H9 (cell line): ENCODE results near the gene ARF1. TPM values are rescaled to one million over a fixed set of nuclear protein-coding genes. Genes with fewer than 3 reads are reported as not detected.
A peak's percentile ranks its signal among the peaks of the same experiment; 100 is the strongest.

ENCODE experiments used
- DNase-seq: peaks from one replicate; pipeline ENCODE4 v3.0.0-alpha.2; 2017
- H2AFZ ChIP-seq: one replicate; pipeline ENCODE4 v1.6.1; 2013; ENCODE audit warnings: mild to moderate bottlenecking, low read length, control low read depth, moderate library complexity
- H2AK5ac ChIP-seq: 2 replicates; pipeline ENCODE4 v1.6.1; 2013; ENCODE audit warnings: low read length, control low read depth, mixed read lengths; ENCODE audit not compliant: insufficient read length
- H2BK120ac ChIP-seq: one replicate; pipeline ENCODE4 v1.6.1; 2013; ENCODE audit warnings: low read depth, mild to moderate bottlenecking, low read length, control low read depth, inconsistent platforms; ENCODE audit not compliant: poor library complexity, severe bottlenecking
- H2BK12ac ChIP-seq: 2 replicates; pipeline ENCODE4 v1.6.1; 2013; ENCODE audit warnings: low read length, control low read depth, mixed read lengths, low read depth; ENCODE audit not compliant: insufficient read length
- H2BK15ac ChIP-seq: 2 replicates; pipeline ENCODE4 v1.6.1; 2013; ENCODE audit warnings: low read depth, low read length, control low read depth
- H2BK20ac ChIP-seq: one replicate; pipeline ENCODE4 v1.6.1; 2013; ENCODE audit warnings: low read depth, mild to moderate bottlenecking, low read length, control low read depth, inconsistent platforms; ENCODE audit not compliant: poor library complexity, severe bottlenecking
- H2BK5ac ChIP-seq: 2 replicates; pipeline ENCODE4 v1.6.1; 2013; ENCODE audit warnings: low read length, control low read depth, mixed read lengths; ENCODE audit not compliant: insufficient read length
- H3K14ac ChIP-seq: 2 replicates; pipeline ENCODE4 v1.6.1; 2013; ENCODE audit warnings: low read length, control low read depth; ENCODE audit not compliant: insufficient read depth
- H3K18ac ChIP-seq: 2 replicates; pipeline ENCODE4 v1.6.1; 2013; ENCODE audit warnings: low read depth, mild to moderate bottlenecking, mixed read lengths, low read length, control low read depth; ENCODE audit not compliant: insufficient read length
- H3K23ac ChIP-seq: 2 replicates; pipeline ENCODE4 v1.6.1; 2013; ENCODE audit warnings: low read length, control low read depth, mixed read lengths, low read depth; ENCODE audit not compliant: insufficient read length
- H3K23me2 ChIP-seq: 2 replicates; pipeline ENCODE4 v1.6.1; 2013; ENCODE audit warnings: low read depth, mild to moderate bottlenecking, mixed read lengths, low read length, control low read depth; ENCODE audit not compliant: insufficient read length, poor library complexity, severe bottlenecking
- H3K27ac ChIP-seq: 2 replicates; pipeline ENCODE4 v1.5.1; 2013; ENCODE audit warnings: low read length, control low read depth, mixed read lengths, low read depth; ENCODE audit not compliant: insufficient read length
- H3K27me3 ChIP-seq: 2 replicates; pipeline ENCODE4 v1.6.1; 2013; ENCODE audit warnings: low read length, control low read depth, inconsistent platforms; ENCODE audit not compliant: insufficient read depth
- H3K4ac ChIP-seq: 2 replicates; pipeline ENCODE4 v1.6.1; 2013; ENCODE audit warnings: low read depth, mild to moderate bottlenecking, control low read depth, inconsistent platforms, low read length, moderate library complexity
- H3K4me1 ChIP-seq: 2 replicates; pipeline ENCODE4 v1.6.1; 2013; ENCODE audit warnings: low read length, control low read depth, inconsistent platforms; ENCODE audit not compliant: insufficient read depth
- H3K4me2 ChIP-seq: 2 replicates; pipeline ENCODE4 v1.6.1; 2013; ENCODE audit warnings: low read length, control low read depth, mixed read lengths; ENCODE audit not compliant: insufficient read length, insufficient read depth
- H3K56ac ChIP-seq: 2 replicates; pipeline ENCODE4 v1.6.1; 2013; ENCODE audit warnings: low read depth, mild to moderate bottlenecking, mixed read lengths, low read length, control low read depth; ENCODE audit not compliant: insufficient read length
- H3K79me1 ChIP-seq: 2 replicates; pipeline ENCODE4 v1.6.1; 2013; ENCODE audit warnings: low read depth, mild to moderate bottlenecking, moderate library complexity, low read length, control low read depth, inconsistent platforms; ENCODE audit not compliant: insufficient read depth, poor library complexity, severe bottlenecking
- H3K79me2 ChIP-seq: 2 replicates; pipeline ENCODE4 v1.6.1; 2013; ENCODE audit warnings: low read length, control low read depth, inconsistent platforms; ENCODE audit not compliant: insufficient read depth
- H3K9ac ChIP-seq: 2 replicates; pipeline ENCODE4 v1.6.1; 2013; ENCODE audit warnings: low read length, control low read depth, mixed read lengths; ENCODE audit not compliant: insufficient read length; ENCODE audit errors: extremely low read depth
- H3K9me3 ChIP-seq: one replicate; pipeline ENCODE4 v1.6.1; 2013; ENCODE audit warnings: low read depth, low read length, inconsistent platforms; ENCODE audit not compliant: control insufficient read depth
- H3T11ph ChIP-seq: one replicate; pipeline ENCODE4 v1.6.1; 2013; ENCODE audit warnings: mild to moderate bottlenecking, low read length, control low read depth, inconsistent platforms
- H4K20me1 ChIP-seq: one replicate; pipeline ENCODE4 v1.6.1; 2013; ENCODE audit not compliant: control insufficient read depth, insufficient read length, insufficient read depth
- H4K5ac ChIP-seq: 2 replicates; pipeline ENCODE4 v1.6.1; 2013; ENCODE audit warnings: low read depth, mild to moderate bottlenecking, mixed read lengths, low read length, control low read depth; ENCODE audit not compliant: insufficient read length
- H4K8ac ChIP-seq: replicated peaks from 2 replicates; pipeline ENCODE4 v1.6.1; 2013; ENCODE audit warnings: low read length, control low read depth, mixed read lengths, low read depth; ENCODE audit not compliant: insufficient read length
- H4K91ac ChIP-seq: 2 replicates; pipeline ENCODE4 v1.6.1; 2013; ENCODE audit warnings: low read depth, mild to moderate bottlenecking, moderate library complexity, mixed read lengths, low read length, control low read depth; ENCODE audit not compliant: insufficient read length
- H3K27ac Mint-ChIP-seq, 3 experiments: 2 replicates in 2 of 3; 3 replicates in 1 of 3; pipeline ENCODE4 v1.8.0; 2020 to 2021; ENCODE audit warnings: mixed read lengths in 3 of 3, mild to moderate bottlenecking in 1 of 3, moderate library complexity in 1 of 3
- H3K27me3 Mint-ChIP-seq: 2 replicates; pipeline ENCODE4 v1.8.0; 2021; ENCODE audit warnings: low read depth, mild to moderate bottlenecking, moderate library complexity, mixed read lengths
- H3K36me3 Mint-ChIP-seq, 3 experiments: 2 replicates in 2 of 3; 3 replicates in 1 of 3; pipeline ENCODE4 v1.8.0; 2020 to 2021; ENCODE audit warnings: low read depth in 3 of 3, mixed read lengths in 3 of 3; ENCODE audit not compliant: insufficient read depth in 1 of 3
- H3K4me1 Mint-ChIP-seq, 2 experiments: 2 replicates each; pipeline ENCODE4 v1.8.0; 2020; ENCODE audit warnings: mixed read lengths in 2 of 2
- H3K4me3 Mint-ChIP-seq, 2 experiments: 2 replicates in 1 of 2; 3 replicates in 1 of 2; pipeline ENCODE4 v1.8.0; 2020 to 2021; ENCODE audit warnings: mild to moderate bottlenecking in 2 of 2, mixed read lengths in 2 of 2, moderate library complexity in 1 of 2
- H3K9me3 Mint-ChIP-seq, 2 experiments: 2 replicates in 1 of 2; 3 replicates in 1 of 2; pipeline ENCODE4 v1.8.0; 2020; ENCODE audit warnings: mild to moderate bottlenecking in 2 of 2, mixed read lengths in 2 of 2, moderate library complexity in 1 of 2
- WGBS: extraction: QIAGEN DNeasy Blood & Tissue Kit; methylation state at CpG from one replicate; pipeline ENCODE4 v1.1.7; 2013; ENCODE audit warnings: missing lambda C conversion rate, low lambda C conversion rate, mixed read lengths; ENCODE audit not compliant: insufficient read length; ENCODE audit errors: extremely low coverage; 5-methylcytosine and 5-hydroxymethylcytosine counted together
- total RNA-seq: library from RNA; stranded (reverse); gene quantifications from 2 replicates; pipeline ENCODE4 v1.2.1, GENCODE V29; 2021
- TF ChIP-seq, protein P1 (sequence below): fragments of 200-600 bp; sonication (generic); conservative IDR thresholded peaks from 3 replicates; pipeline ENCODE4 v1.8.0; 2021; ENCODE audit warnings: antibody characterized with exemption, mild to moderate bottlenecking

ARF1 gene
- total RNA-seq, 1 experiment from 2014 or later, result 258 TPM

- 0 out of 5 replicates have a peak, but pooled peaks cover 0 to 3% of the 10 kb centered on the region in 2 experiments for H3K9me3 Mint-ChIP-seq
- H3K27me3 Mint-ChIP-seq, result peaks cover 42% of the 10 kb centered on the region
- H3K4me1 ChIP-seq, result peaks cover 6% of the 10 kb centered on the region
- peak overlapping the region in 2 of 3 experiments; percentile 27 to 82; a peak in 2 of 7 replicates for H3K27ac Mint-ChIP-seq
- H2AFZ ChIP-seq, result no peak overlapping the region
- H3K36me3 Mint-ChIP-seq, result peaks cover 5 to 19% (median 10%) of the 10 kb centered on the region in 3 experiments
- no peak overlapping the region for H2AK5ac ChIP-seq
- peaks cover 14% of the 10 kb centered on the region for H3K79me1 ChIP-seq
- no peak overlapping the region for H2BK12ac ChIP-seq
- H3K18ac ChIP-seq, result no peak overlapping the region
- peaks cover 35% of the 10 kb centered on the region for H3K79me2 ChIP-seq
- DNase-seq, result peak; percentile 72
- no peak overlapping the region for H2BK15ac ChIP-seq
- TF ChIP-seq, protein P1, sequence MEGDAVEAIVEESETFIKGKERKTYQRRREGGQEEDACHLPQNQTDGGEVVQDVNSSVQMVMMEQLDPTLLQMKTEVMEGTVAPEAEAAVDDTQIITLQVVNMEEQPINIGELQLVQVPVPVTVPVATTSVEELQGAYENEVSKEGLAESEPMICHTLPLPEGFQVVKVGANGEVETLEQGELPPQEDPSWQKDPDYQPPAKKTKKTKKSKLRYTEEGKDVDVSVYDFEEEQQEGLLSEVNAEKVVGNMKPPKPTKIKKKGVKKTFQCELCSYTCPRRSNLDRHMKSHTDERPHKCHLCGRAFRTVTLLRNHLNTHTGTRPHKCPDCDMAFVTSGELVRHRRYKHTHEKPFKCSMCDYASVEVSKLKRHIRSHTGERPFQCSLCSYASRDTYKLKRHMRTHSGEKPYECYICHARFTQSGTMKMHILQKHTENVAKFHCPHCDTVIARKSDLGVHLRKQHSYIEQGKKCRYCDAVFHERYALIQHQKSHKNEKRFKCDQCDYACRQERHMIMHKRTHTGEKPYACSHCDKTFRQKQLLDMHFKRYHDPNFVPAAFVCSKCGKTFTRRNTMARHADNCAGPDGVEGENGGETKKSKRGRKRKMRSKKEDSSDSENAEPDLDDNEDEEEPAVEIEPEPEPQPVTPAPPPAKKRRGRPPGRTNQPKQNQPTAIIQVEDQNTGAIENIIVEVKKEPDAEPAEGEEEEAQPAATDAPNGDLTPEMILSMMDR, result no peak
- H3K9ac ChIP-seq, result no peak overlapping the region
- H3K27ac ChIP-seq, result no peak overlapping the region
- H3K56ac ChIP-seq, result no peak overlapping the region
- H2BK20ac ChIP-seq, result no peak overlapping the region
- no peak overlapping the region for H4K91ac ChIP-seq
- no peak overlapping the region for H2BK5ac ChIP-seq
- H3K4me1 Mint-ChIP-seq, result peaks cover 45 to 52% of the 10 kb centered on the region in 2 experiments
- peak overlapping the region; percentile 16 for H3K4me2 ChIP-seq
- H3T11ph ChIP-seq, result no peak overlapping the region
- no peak overlapping the region for H4K8ac ChIP-seq
- H3K23ac ChIP-seq, result no peak overlapping the region
- peaks cover 10% of the 10 kb centered on the region for H3K23me2 ChIP-seq
- H4K20me1 ChIP-seq, result no peaks in the 10 kb centered on the region
- H2BK120ac ChIP-seq, result no peak overlapping the region
- WGBS, result no CpG with 5 or more reads among the region's 31 CpGs
- H3K4me3 Mint-ChIP-seq, result peak overlapping the region; percentile 85 to 97
- no peaks in the 10 kb centered on the region for H3K9me3 ChIP-seq
- no peak overlapping the region for H3K4ac ChIP-seq
- peaks cover 14% of the 10 kb centered on the region; the same call in 1 of the 2 replicates for H3K27me3 ChIP-seq
- no peak overlapping the region for H3K14ac ChIP-seq
- no peak overlapping the region for H4K5ac ChIP-seq
Observed at GRCh38 chr1:228081578-228082213, 812 bp upstream of the ARF1 start.
